Spinal cord (tissue), 10 donors: ENCODE data around the gene MKI67. TPM values are rescaled to one million over a fixed set of nuclear protein-coding genes. Genes with fewer than 3 reads are reported as not detected.
A peak's percentile ranks its signal among the peaks of the same experiment; 100 is the strongest.

Experiments
- DNase-seq, 6 donors: peaks; one replicate each; pipeline versions ENCODE4 v3.0.0 to v3.0.0-alpha.2; 2013 to 2015; ENCODE audit warnings: low spot score in 6 of 6, low read depth in 4 of 6
- H3K27ac ChIP-seq: one replicate; pipeline ENCODE4 v1.5.1; 2013; ENCODE audit warnings: low read depth, low read length, control low read depth
- H3K27me3 ChIP-seq: one replicate; pipeline ENCODE4 v1.6.1; 2013; ENCODE audit warnings: low read length; ENCODE audit not compliant: control insufficient read depth, insufficient read depth
- H3K36me3 ChIP-seq: one replicate; pipeline ENCODE4 v1.6.1; 2013; ENCODE audit warnings: low read length; ENCODE audit not compliant: control insufficient read depth, insufficient read depth
- H3K4me1 ChIP-seq: one replicate; pipeline ENCODE4 v1.6.1; 2013; ENCODE audit warnings: low read length; ENCODE audit not compliant: control insufficient read depth, insufficient read depth
- H3K4me3 ChIP-seq: one replicate; pipeline ENCODE4 v1.5.1; 2013; ENCODE audit warnings: low read depth, low read length, control low read depth
- H3K9me3 ChIP-seq: one replicate; pipeline ENCODE4 v1.6.1; 2013; ENCODE audit warnings: low read length; ENCODE audit not compliant: control insufficient read depth, insufficient read depth
- WGBS: methylation state at CpG from one replicate; pipeline ENCODE4 v1.1.5; 2013; ENCODE audit warnings: missing lambda C conversion rate; ENCODE audit not compliant: insufficient coverage; 5-methylcytosine and 5-hydroxymethylcytosine counted together
- polyA plus RNA-seq, 2 donors: library from polyadenylated mRNA; unstranded; fragments of 120-200 nt; gene quantifications; one replicate each; pipeline ENCODE4 v1.2.1, GENCODE V29; 2013; ENCODE audit not compliant: insufficient read length in 2 of 2
- total RNA-seq, 2 donors: library from RNA; depleted of rRNA in 1 of 2; stranded (reverse); fragments of 120-200 nt in 1 of 2; fragments of >200 nt in 1 of 2; gene quantifications; one replicate each; pipeline versions ENCODE4 v1.2.3 to v1.2.4, GENCODE V29; 2013 to 2014
- donor health status: healthy.

MKI67 gene
- total and polyA plus RNA-seq, 4 donors: 9.3 to 37.4 (median 22.9) TPM

- Histone ChIP-seq H3K4me1 (peaks cover 34% of the 10 kb centered on the region), H3K36me3 (peaks cover 73% of the 10 kb centered on the region), H3K27ac (no peak overlapping the region), H3K9me3 (no peaks in the 10 kb centered on the region), H3K27me3 (no peaks in the 10 kb centered on the region), H3K4me3 (no peak overlapping the region)
- DNase-seq: no peak
- 83% methylated on average over 6 of the region's 7 CpGs for WGBS
Measured at GRCh38 chr10:128063736-128064107, 62.5 kb downstream of the MKI67 start.

DNA sequence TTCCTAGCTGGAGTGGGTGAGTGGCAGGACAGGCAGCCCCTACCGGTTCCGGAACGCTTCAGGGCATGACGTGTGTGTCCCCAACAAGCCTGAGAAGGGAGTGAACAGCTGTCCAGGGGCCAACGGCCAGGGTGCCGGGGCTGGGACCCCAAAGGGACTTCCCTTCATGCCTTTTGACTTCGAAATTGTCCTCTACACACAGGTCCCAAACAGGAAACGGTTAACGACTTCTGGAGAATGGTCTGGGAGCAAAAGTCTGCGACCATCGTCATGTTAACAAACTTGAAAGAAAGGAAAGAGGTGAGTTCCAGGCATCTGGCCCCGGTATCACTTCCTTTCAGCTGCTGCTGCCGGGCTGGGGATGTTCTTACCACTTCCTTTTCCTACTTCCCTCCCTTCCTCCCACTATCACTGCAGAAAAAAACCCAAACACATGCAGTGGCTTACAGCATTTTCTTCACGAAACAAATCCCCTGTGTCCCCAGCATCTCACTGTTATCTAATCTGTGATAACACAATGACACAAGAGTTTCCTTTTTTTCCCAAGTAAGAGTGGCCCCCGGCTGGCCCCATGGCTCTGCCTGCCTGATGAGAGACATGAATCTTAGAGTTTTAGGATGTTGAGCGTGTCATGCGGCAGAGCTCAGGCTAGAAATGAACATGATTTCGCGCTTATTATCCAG is 63.2 kb downstream of the MKI67 start:
- Histone ChIP-seq H3K9me3 (no peaks in the 10 kb centered on the region), H3K36me3 (peaks cover 73% of the 10 kb centered on the region), H3K4me1 (peaks cover 39% of the 10 kb centered on the region), H3K27ac (peak overlapping the region; percentile 64), H3K4me3 (no peak overlapping the region), H3K27me3 (no peaks in the 10 kb centered on the region)
- no peak for DNase-seq
- WGBS: 68% methylated on average over 12 of the region's 19 CpGs

DNA sequence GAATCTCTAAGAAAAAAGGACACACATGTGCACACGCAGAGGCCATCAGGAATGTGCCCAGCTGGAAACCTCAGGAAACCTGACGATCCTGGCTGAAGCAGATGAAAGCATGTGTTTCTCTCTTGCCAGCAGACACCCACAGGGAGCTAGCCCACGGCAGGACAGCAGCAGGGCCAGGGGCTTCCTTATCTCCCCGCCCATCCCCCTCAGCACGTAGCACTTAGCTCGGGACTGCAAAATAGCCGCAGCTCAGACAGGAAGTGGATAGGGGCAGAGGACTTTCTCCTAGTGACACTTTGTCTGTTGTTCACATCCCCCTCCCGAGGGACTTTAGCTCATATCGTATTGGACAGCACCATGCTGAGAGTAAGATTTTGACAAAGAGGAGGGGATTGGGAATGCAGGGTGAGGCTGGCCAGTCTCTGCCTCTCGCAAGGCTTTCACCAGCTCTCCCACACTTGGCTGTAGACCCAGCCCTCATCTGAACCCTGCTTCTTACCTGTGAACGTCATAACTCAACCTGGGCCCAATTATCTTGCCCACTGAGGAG is 63.8 kb downstream of the MKI67 start:
- 33% methylated on average over 3 of the region's 11 CpGs for WGBS

DNA sequence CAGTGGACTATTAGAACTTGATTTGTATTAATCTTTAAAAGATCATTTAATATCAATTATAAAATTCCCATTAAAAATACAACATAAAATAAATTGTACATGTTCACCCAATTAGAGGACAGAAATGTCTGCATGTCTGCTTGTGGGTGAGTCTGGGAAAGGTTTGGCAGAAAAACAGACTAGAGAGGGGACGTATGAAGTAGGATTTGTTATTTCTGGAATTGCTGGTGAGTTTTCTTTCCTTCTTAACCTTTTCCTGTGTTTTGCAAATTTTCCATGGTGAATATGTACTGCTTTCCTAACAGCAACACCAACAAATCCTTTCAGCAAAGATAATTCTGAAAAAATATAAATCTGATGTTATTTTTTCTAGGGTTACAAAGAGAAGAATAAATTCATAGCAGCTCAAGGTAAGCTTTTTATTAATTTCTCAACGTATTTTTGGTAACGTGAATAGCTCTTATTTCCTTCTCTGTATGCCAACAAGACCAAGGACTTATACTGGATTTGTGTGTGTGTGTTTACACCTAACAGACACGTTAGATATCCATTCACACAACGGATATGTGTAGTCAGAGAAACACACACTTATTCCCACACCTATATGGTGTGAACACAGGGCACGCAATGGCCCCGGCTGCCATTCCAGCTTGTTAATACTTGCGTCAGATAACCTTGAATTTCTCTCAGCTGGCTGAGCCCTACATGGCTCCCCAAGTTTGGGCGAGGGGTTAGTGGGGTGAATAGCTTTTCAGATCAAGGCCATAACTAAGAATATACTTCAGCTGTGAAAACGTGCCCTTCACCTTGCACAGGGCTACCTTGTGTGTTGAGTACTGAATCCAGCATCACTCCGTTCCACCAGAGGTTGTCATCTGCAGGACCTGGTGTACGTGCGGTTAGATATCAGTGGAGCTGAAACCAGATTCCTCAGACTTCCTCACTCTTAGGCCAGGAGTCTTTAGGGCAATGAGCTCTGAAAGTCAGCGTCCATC is 64.6 kb downstream of the MKI67 start:
- Histone ChIP-seq H3K4me1 (peaks cover 39% of the 10 kb centered on the region), H3K4me3 (no peak overlapping the region), H3K36me3 (peaks cover 71% of the 10 kb centered on the region), H3K27me3 (no peaks in the 10 kb centered on the region), H3K27ac (peak overlapping the region; percentile 64), H3K9me3 (no peaks in the 10 kb centered on the region)
- DNase-seq: no peak
- WGBS: 88% methylated on average over 6 of the region's 14 CpGs

More for the DNA sequence above, 63.8 kb downstream of the MKI67 start:
- H3K4me3 ChIP-seq: no peak overlapping the region
- peaks cover 39% of the 10 kb centered on the region for H3K4me1 ChIP-seq
- H3K36me3 ChIP-seq: peaks cover 71% of the 10 kb centered on the region
- peak overlapping the region; percentile 64 for H3K27ac ChIP-seq
- H3K9me3 ChIP-seq: no peaks in the 10 kb centered on the region
- DNase-seq: no peak
- H3K27me3 ChIP-seq: no peaks in the 10 kb centered on the region

DNA sequence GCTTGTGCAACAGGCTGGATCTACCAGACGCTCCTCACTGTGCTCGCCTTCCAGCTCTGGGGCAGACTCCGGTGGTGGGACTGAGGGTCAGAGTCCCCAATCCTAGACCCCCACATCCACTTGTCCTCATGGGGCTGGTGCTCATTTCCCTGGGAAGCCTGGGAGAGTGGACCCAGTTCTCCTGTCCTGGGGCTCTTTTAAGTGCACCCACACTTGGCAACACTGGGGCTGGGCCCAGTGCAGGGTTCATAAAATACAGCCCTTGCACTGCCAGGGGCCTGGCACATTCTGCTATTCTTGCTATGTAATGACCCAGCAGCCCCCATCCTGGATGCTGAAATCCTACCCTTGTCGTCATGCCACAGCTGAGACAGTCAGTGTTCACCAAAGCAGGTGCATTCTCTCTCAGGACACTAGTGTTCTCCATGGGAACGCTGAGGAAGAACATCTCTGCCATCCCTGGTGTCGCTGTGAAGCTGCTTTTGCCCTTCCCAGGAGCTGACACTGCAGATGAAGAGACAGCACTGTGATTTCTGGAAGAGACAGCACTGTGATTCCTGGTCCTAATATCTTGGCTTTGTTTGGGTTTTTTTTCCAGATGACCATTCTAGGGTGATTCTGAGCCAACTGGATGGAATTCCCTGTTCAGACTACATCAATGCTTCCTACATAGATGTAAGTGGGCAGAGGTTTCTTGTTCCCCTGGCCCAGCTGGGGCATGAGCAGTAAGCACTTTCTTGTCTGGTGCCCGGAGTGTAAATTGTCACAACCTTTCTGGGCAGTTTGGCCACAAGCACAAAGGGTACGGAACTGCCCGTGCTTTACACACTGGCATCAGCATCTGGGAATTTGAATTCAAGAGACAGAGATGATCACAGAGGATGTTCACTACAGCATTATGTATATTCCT is 65.6 kb downstream of the MKI67 start:
- peaks cover 39% of the 10 kb centered on the region for H3K4me1 ChIP-seq
- H3K9me3 ChIP-seq: no peaks in the 10 kb centered on the region
- no peak for DNase-seq
- H3K27ac ChIP-seq: no peak overlapping the region
- peaks cover 74% of the 10 kb centered on the region for H3K36me3 ChIP-seq
- WGBS: 56% methylated on average over 7 of the region's 9 CpGs
- no peak overlapping the region for H3K4me3 ChIP-seq
- no peaks in the 10 kb centered on the region for H3K27me3 ChIP-seq

DNA sequence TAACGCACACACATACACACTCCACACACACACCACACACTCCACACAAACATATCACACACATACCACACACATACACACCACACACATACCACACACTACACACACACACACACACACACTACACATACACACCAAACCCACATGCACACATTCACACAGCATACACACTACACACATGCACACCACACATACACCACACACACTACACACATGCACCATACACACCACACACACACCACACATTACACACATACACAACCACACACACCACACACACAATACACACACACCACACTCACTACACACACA is 66.3 kb downstream of the MKI67 start:
- Histone ChIP-seq H3K4me3 (no peak overlapping the region), H3K9me3 (no peaks in the 10 kb centered on the region), H3K27me3 (no peaks in the 10 kb centered on the region), H3K36me3 (peaks cover 75% of the 10 kb centered on the region), H3K27ac (no peak overlapping the region), H3K4me1 (peaks cover 39% of the 10 kb centered on the region)
- no peak for DNase-seq
- WGBS: 100% methylated on average over 1 of the region's 1 CpG

GRCh38 chr10:128059266-128059981 is 66.8 kb downstream of the MKI67 start:
- H3K4me3 ChIP-seq: no peak overlapping the region
- WGBS: 87% methylated on average over 15 of the region's 15 CpGs

DNA sequence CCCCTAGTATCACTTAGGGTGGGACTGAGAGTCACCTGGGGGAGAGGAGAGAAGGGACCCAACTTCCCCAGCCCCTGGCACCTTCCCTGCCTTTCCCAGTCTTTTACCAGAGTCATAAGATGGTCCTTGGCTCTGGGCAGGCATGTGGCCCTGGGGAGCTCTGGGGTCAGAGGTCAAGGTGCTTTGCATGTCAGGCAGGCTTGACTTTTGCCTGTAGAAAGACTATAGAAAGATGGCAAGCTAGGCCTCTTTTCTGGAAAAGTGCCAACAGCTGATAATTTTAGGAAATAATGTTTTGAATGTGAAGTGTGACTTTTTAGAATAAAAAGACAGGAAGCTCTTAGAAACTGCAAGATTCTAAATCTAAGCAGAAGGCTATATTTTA is 67.5 kb downstream of the MKI67 start:
- peaks cover 69% of the 10 kb centered on the region for H3K36me3 ChIP-seq
- H3K27me3 ChIP-seq: no peaks in the 10 kb centered on the region
- DNase-seq: no peak
- no peak overlapping the region for H3K4me3 ChIP-seq
- H3K9me3 ChIP-seq: no peaks in the 10 kb centered on the region
- no peak overlapping the region for H3K27ac ChIP-seq
- peaks cover 30% of the 10 kb centered on the region for H3K4me1 ChIP-seq

More at GRCh38 chr10:128059266-128059981, 66.8 kb downstream of the MKI67 start:
- DNase-seq: no peak
- Histone ChIP-seq H3K9me3 (no peaks in the 10 kb centered on the region), H3K27ac (no peak overlapping the region), H3K4me1 (peaks cover 37% of the 10 kb centered on the region), H3K36me3 (peaks cover 75% of the 10 kb centered on the region), H3K27me3 (no peaks in the 10 kb centered on the region)
